K562 (cell line): ENCODE results near the gene TMEM209. TPM values are rescaled to one million over a fixed set of nuclear protein-coding genes. Genes with fewer than 3 reads are reported as not detected.

Experiments used
- ATAC-seq: fragments of 200-7000 bp; cut with Tn5 transposase; 3 replicates; pipeline ENCODE4 v1.9.1; 2020; ENCODE audit warnings: moderate library complexity
- BruUV-seq: library from RNA; stranded (reverse); fragments of 400-500 nt; replicated peaks from 2 replicates; lab custom pipeline; 2021; lab: Mats Ljungman, UMichigan
- CTCF ChIA-PET: fragments of 300-600 bp; formaldehyde crosslinking; extraction: SDS; loops from one replicate; lab custom pipeline; 2021; ENCODE audit warnings: low intra/inter-chr PET ratio; lab: Yijun Ruan, JAX
- POLR2A ChIA-PET: fragments of 300-600, 350-650 bp; sonication (Branson Sonifier 250); formaldehyde crosslinking; extraction: SDS; loops from one replicate; lab custom pipeline; 2021; ENCODE audit warnings: antibody characterized with exemption, inconsistent platforms; lab: Yijun Ruan, JAX
- DNase-seq, 4 experiments: peaks; one replicate each; pipeline versions ENCODE4 v3.0.0 to v3.0.0-alpha.2; 2011 to 2018; ENCODE audit warnings: low spot score in 3 of 4, mixed read lengths in 3 of 4; ENCODE audit errors: extremely low read depth in 1 of 4
- FAIRE-seq: peaks from 2 replicates; lab custom pipeline; 2011; peaks lifted over from hg19 to GRCh38; lab: Jason Lieb, UNC
- H2AFZ ChIP-seq: 2 replicates; pipeline ENCODE4 v1.6.0; 2011; ENCODE audit warnings: low read depth, low read length, control low read depth, inconsistent platforms
- H3K27ac ChIP-seq: fragments of 200-600 bp; 3 replicates; pipeline ENCODE4 v1.8.0; 2011; ENCODE audit warnings: low read depth, mild to moderate bottlenecking, control low read depth, inconsistent platforms, low read length, moderate library complexity, mixed read lengths; ENCODE audit errors: extremely low read depth
- H3K27me3 ChIP-seq, 2 experiments: fragments of 300-600 bp in 1 of 2; 2 replicates in 1 of 2; 3 replicates in 1 of 2; pipeline versions ENCODE4 v1.6.0 to v1.8.0; 2011; ENCODE audit warnings: inconsistent platforms in 2 of 2, low read length in 2 of 2, mild to moderate bottlenecking in 1 of 2, mixed read lengths in 1 of 2, moderate library complexity in 1 of 2; ENCODE audit not compliant: control insufficient read depth in 2 of 2, insufficient read depth in 2 of 2
- H3K36me3 ChIP-seq: fragments of 300-600 bp; 3 replicates; pipeline ENCODE4 v1.8.0; 2011; ENCODE audit warnings: mild to moderate bottlenecking, low read length, inconsistent platforms; ENCODE audit not compliant: control insufficient read depth, insufficient read depth
- H3K4me1 ChIP-seq, 2 experiments: fragments of 200-600 bp in 1 of 2; replicated peaks in 1 of 2; 2 replicates in 1 of 2; 3 replicates in 1 of 2; pipeline versions ENCODE4 v1.5.1 to v1.8.0; 2011; ENCODE audit warnings: inconsistent platforms in 2 of 2, low read length in 2 of 2, mild to moderate bottlenecking in 1 of 2, mixed read lengths in 1 of 2, moderate library complexity in 1 of 2; ENCODE audit not compliant: control insufficient read depth in 2 of 2, insufficient read depth in 2 of 2
- H3K4me2 ChIP-seq: 2 replicates; pipeline ENCODE4 v1.6.1; 2011; ENCODE audit warnings: low read length, control low read depth, inconsistent platforms, mixed read lengths; ENCODE audit not compliant: insufficient read depth
- H3K4me3 ChIP-seq: fragments of 200-600 bp; sonication (generic), shearing (Covaris generic); 2 replicates; pipeline ENCODE4 v1.5.1; 2016; ENCODE audit warnings: control low read depth, inconsistent platforms
- H3K79me2 ChIP-seq: fragments of 200-600 bp; 3 replicates; pipeline ENCODE4 v1.8.0; 2011; ENCODE audit warnings: low read length, inconsistent platforms; ENCODE audit not compliant: control insufficient read depth, insufficient read depth
- H3K9ac ChIP-seq, 2 experiments: 2 replicates each; pipeline versions ENCODE4 v1.6.0 to v1.6.1; 2011; ENCODE audit warnings: low read depth in 2 of 2, low read length in 2 of 2, control low read depth in 1 of 2, inconsistent platforms in 1 of 2, mild to moderate bottlenecking in 1 of 2, mixed read lengths in 1 of 2; ENCODE audit not compliant: insufficient read depth in 1 of 2
- H3K9me1 ChIP-seq: one replicate; pipeline ENCODE4 v1.6.0; 2011; ENCODE audit warnings: inconsistent platforms, mild to moderate bottlenecking, low read length, moderate library complexity; ENCODE audit not compliant: control insufficient read depth, insufficient read depth
- H3K9me3 ChIP-seq: replicated peaks from 2 replicates; pipeline ENCODE4 v1.5.1; 2011; ENCODE audit warnings: low read depth, low read length, inconsistent platforms; ENCODE audit not compliant: control insufficient read depth, insufficient read depth
- H4K20me1 ChIP-seq: replicated peaks from 2 replicates; pipeline ENCODE4 v1.6.1; 2011; ENCODE audit warnings: low read length, inconsistent platforms, mixed read lengths; ENCODE audit not compliant: control insufficient read depth, insufficient read depth
- ATF1 ChIP-seq, 2 experiments: fragments of 450-650 bp in 1 of 2; IDR thresholded peaks; 2 replicates each; pipeline ENCODE4 v1.6.1; 2016; ENCODE audit warnings: missing compliant biosample characterization in 1 of 2, missing genetic modification characterization in 1 of 2
- HMGN3 ChIP-seq: IDR thresholded peaks from 2 replicates; pipeline ENCODE4 v1.6.1; 2011; ENCODE audit warnings: borderline replicate concordance, low read depth, mild to moderate bottlenecking, mixed read lengths, low read length; ENCODE audit not compliant: insufficient read length; ENCODE audit errors: extremely low read depth
- HNRNPUL1 ChIP-seq: fragments of 200-400 bp; formaldehyde crosslinking; IDR thresholded peaks from 2 replicates; pipeline ENCODE4 v1.6.1; 2017; ENCODE audit warnings: low read length
- LCOR ChIP-seq: sonication (generic); formaldehyde crosslinking; IDR thresholded peaks from 2 replicates; pipeline ENCODE4 v1.8.0; 2022; ENCODE audit warnings: mild to moderate bottlenecking, missing genetic modification reagents
- MYBL2 ChIP-seq, 2 experiments: fragments of 450-650 bp in 1 of 2; sonication (generic) in 1 of 2; formaldehyde crosslinking in 1 of 2; IDR thresholded peaks; 2 replicates each; pipeline versions ENCODE4 v1.6.1 to v1.8.1; 2017 to 2022; ENCODE audit warnings: borderline replicate concordance in 1 of 2, inconsistent platforms in 1 of 2, low read depth in 1 of 2, mild to moderate bottlenecking in 1 of 2, missing genetic modification reagents in 1 of 2, moderate library complexity in 1 of 2
- POLR2AphosphoS2 ChIP-seq: IDR thresholded peaks from 2 replicates; pipeline ENCODE4 v1.6.1; 2012; ENCODE audit warnings: low read length, improper control_type of control experiment
- RBM14 ChIP-seq: fragments of 200-400 bp; formaldehyde crosslinking; IDR thresholded peaks from 2 replicates; pipeline ENCODE4 v1.6.1; 2018; ENCODE audit warnings: low read depth, mild to moderate bottlenecking, low read length, moderate library complexity, borderline replicate concordance; ENCODE audit not compliant: insufficient read depth
- RBM15 ChIP-seq: fragments of 200-400 bp; formaldehyde crosslinking; IDR thresholded peaks from 2 replicates; pipeline ENCODE4 v1.6.1; 2018; ENCODE audit warnings: mild to moderate bottlenecking, low read length, moderate library complexity; ENCODE audit not compliant: insufficient read depth
- RFX1 ChIP-seq: fragments of 450-650 bp; IDR thresholded peaks from 2 replicates; pipeline ENCODE4 v1.6.1; 2016; ENCODE audit warnings: mild to moderate bottlenecking, moderate library complexity
- SMC3 ChIP-seq: conservative IDR thresholded peaks from 2 replicates; pipeline ENCODE4 v1.6.1; 2011; ENCODE audit warnings: low read depth, low read length, improper control_type of control experiment; ENCODE audit not compliant: insufficient read depth
- ZNF146 ChIP-seq: IDR thresholded peaks from one replicate; pipeline ENCODE4 v1.6.1; 2018; ENCODE audit warnings: missing compliant biosample characterization; ENCODE audit not compliant: unreplicated experiment
- WGBS: fragments of 100-300 bp; shearing (Covaris generic); methylation state at CpG from one replicate; pipeline ENCODE4 v1.1.6; 2016; ENCODE audit warnings: low coverage, mixed read lengths; ENCODE audit not compliant: insufficient coverage; ENCODE audit errors: missing lambda C conversion rate; 5-methylcytosine and 5-hydroxymethylcytosine counted together
- in situ Hi-C: fragments of 300-500 bp; cut with MboI; formaldehyde crosslinking; loops from 4 replicates; pipeline ENCODE4 v1.15.0; 2018; ENCODE audit warnings: inconsistent platforms, mixed read lengths
- intact Hi-C: fragments of 100-400 bp; cut with micrococcal nuclease; formaldehyde crosslinking; loops from 2 replicates; pipeline ENCODE4 v1.14.2; 2022
- polyA plus RNA-seq, 8 experiments: library from polyadenylated mRNA; depleted of rRNA in 4 of 8; stranded (reverse) in 5 of 8; unstranded in 3 of 8; fragments of >200 nt; fragmentation: Nextera tagmentation in 2 of 8; fragmentation: Illumina TruSeq in 1 of 8; extraction: Ambion mirVana in 2 of 8; extraction: Trizol in 1 of 8; gene quantifications; 2 replicates each; pipeline versions ENCODE4 v1.2.1 to v1.2.3, GENCODE V29; 2011 to 2014; ENCODE audit warnings: inconsistent platforms in 1 of 8, missing spikeins in 1 of 8
- total RNA-seq, 7 experiments: library from RNA; depleted of rRNA in 6 of 7; stranded (reverse); fragments of >200 nt in 6 of 7; fragmentation: Illumina TruSeq in 2 of 7; extraction: Trizol in 2 of 7; gene quantifications; 2 replicates each; pipeline versions ENCODE4 v1.2.1 to v1.2.3, GENCODE V29; 2011 to 2021; ENCODE audit warnings: low replicate concordance in 1 of 7
- TF ChIP-seq, protein P1 (sequence below): fragments of 450-650 bp; IDR thresholded peaks from 2 replicates; pipeline ENCODE4 v1.6.1; 2018; ENCODE audit warnings: mild to moderate bottlenecking, low read depth; ENCODE audit not compliant: partially characterized antibody
- TF ChIP-seq, protein P2 (sequence below), 2 experiments: fragments of 450-650 bp in 1 of 2; sonication (generic) in 1 of 2; formaldehyde crosslinking in 1 of 2; IDR thresholded peaks in 1 of 2; conservative IDR thresholded peaks in 1 of 2; 2 replicates each; pipeline versions ENCODE4 v1.6.1 to v1.8.1; 2016 to 2023; ENCODE audit warnings: mild to moderate bottlenecking in 2 of 2, moderate library complexity in 2 of 2, inconsistent platforms in 1 of 2, missing genetic modification reagents in 1 of 2
- TF ChIP-seq, protein P3 (sequence below): fragments of 450-650 bp; formaldehyde crosslinking; IDR thresholded peaks from 2 replicates; pipeline ENCODE4 v1.4.0; 2020; ENCODE audit warnings: mild to moderate bottlenecking, moderate library complexity
- TF ChIP-seq, protein P4 (sequence below): sonication (generic); formaldehyde crosslinking; IDR thresholded peaks from 2 replicates; pipeline ENCODE4 v1.8.1; 2023; ENCODE audit warnings: mild to moderate bottlenecking, missing genetic modification reagents, moderate library complexity

Gene TMEM209
- total and polyA plus RNA-seq, 9 of the 15 experiments (the other 6 are each of a cell fraction or from before 2014, with no cell fraction given) = 36.8 to 116 (median 76.6) TPM

DNA sequence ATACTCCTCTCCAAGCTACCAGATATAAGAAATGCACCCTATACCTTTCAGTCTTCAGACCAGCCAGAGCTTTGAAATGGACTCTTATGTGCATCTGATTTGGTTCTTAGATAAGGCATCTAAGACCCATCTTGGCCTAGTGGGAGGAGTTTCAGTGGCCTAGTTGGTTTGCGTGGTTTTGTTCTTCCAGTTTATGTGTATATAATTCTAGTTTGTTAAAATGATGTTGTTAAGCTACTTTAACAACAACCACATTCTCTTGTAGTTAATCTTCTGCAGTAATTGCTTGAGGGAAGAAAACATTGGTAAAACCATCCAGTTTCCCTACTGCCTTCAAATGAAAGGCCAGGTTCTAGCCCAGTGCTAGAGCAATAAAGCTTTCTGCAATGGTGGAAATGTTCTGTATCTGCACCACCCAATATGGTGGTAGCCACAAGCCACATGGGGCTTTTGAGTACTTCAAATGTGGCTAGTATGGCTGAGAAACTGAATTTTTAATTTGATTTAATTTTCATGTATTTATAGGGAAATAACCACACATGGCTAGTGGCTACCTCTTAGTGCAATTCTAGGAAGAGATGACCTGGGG, 68.5 kb downstream of the TMEM209 start:
- ChIA-PET POLR2A (interaction anchor here (0.9 to 5.5 kb wide), 4 partner anchors 18 to 26 kb away, joined by 3 to 48 read pairs (median 4); no protein-coding TSS in a partner anchor), CTCF (no interaction called here)
- 35% methylated on average over 1 of the region's 1 CpG for WGBS
- peak; percentile 29 for FAIRE-seq
- Histone ChIP-seq H3K9me1 (no peaks in the 10 kb centered on the region), H3K36me3 (peaks cover 70% of the 10 kb centered on the region), H3K27me3 (no peaks in the 10 kb centered on the region), H3K9ac (peak overlapping the region in 1 of 2 experiments; percentile 59; a peak in 1 of 4 replicates), H3K4me3 (no peak overlapping the region), H2AFZ (no peak overlapping the region), H3K9me3 (no peaks in the 10 kb centered on the region), H3K4me1 (peaks cover 46 to 69% of the 10 kb centered on the region in 2 experiments), H4K20me1 (no peaks in the 10 kb centered on the region), H3K79me2 (peaks cover 36% of the 10 kb centered on the region; the same call in 2 of the 3 replicates), H3K4me2 (peak overlapping the region; percentile 70; the same call in 1 of the 2 replicates), H3K27ac (peak overlapping the region; percentile 89)
- no peak for ATAC-seq
- no peak for DNase-seq
- intact Hi-C loops = loop anchor here (2.0 kb wide), 1 partner anchor 68 kb away; the partner anchor contains the start of gene TMEM209
- in situ Hi-C loops = no loop called here
- BruUV-seq = no TSS peak
- no peak for TF ChIP-seq SMC3
- TF ChIP-seq HMGN3 = no peak
- no peak for TF ChIP-seq RBM15
- TF ChIP-seq, protein P1, sequence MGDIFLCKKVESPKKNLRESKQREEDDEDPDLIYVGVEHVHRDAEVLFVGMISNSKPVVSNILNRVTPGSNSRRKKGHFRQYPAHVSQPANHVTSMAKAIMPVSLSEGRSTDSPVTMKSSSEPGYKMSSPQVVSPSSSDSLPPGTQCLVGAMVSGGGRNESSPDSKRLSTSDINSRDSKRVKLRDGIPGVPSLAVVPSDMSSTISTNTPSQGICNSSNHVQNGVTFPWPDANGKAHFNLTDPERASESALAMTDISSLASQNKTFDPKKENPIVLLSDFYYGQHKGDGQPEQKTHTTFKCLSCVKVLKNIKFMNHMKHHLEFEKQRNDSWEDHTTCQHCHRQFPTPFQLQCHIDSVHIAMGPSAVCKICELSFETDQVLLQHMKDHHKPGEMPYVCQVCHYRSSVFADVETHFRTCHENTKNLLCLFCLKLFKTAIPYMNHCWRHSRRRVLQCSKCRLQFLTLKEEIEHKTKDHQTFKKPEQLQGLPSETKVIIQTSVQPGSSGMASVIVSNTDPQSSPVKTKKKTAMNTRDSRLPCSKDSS = no peak
- TF ChIP-seq, protein P2, sequence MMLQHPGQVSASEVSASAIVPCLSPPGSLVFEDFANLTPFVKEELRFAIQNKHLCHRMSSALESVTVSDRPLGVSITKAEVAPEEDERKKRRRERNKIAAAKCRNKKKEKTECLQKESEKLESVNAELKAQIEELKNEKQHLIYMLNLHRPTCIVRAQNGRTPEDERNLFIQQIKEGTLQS (IDR thresholded peaks at IDR 0.05) = no peak
- TF ChIP-seq, protein P2 (CRISPR knock-in tag; conservative IDR thresholded peaks at IDR 0.05) = no peak
- TF ChIP-seq HNRNPUL1 = no peak
- TF ChIP-seq RBM14 = no peak
- no peak for TF ChIP-seq LCOR (CRISPR knock-in tag)
- TF ChIP-seq POLR2AphosphoS2 = no peak
- TF ChIP-seq, protein P3, sequence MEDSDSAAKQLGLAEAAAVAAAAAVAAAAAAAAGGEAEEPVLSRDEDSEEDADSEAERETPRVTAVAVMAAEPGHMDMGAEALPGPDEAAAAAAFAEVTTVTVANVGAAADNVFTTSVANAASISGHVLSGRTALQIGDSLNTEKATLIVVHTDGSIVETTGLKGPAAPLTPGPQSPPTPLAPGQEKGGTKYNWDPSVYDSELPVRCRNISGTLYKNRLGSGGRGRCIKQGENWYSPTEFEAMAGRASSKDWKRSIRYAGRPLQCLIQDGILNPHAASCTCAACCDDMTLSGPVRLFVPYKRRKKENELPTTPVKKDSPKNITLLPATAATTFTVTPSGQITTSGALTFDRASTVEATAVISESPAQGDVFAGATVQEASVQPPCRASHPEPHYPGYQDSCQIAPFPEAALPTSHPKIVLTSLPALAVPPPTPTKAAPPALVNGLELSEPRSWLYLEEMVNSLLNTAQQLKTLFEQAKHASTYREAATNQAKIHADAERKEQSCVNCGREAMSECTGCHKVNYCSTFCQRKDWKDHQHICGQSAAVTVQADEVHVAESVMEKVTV (CRISPR knock-in tag) = no peak
- no peak for TF ChIP-seq MYBL2 (IDR thresholded peaks at IDR 0.05; ENCODE audit: low read depth)
- TF ChIP-seq MYBL2 (CRISPR knock-in tag; IDR thresholded peaks at IDR 0.05; ENCODE audit: borderline replicate concordance) = no peak
- TF ChIP-seq ZNF146 (CRISPR knock-in tag) = no peak
- TF ChIP-seq ATF1 (CRISPR knock-in tag; IDR thresholded peaks at IDR 0.05) = no peak
- TF ChIP-seq ATF1 (tag; IDR thresholded peaks at IDR 0.05) = no peak
- TF ChIP-seq, protein P4, sequence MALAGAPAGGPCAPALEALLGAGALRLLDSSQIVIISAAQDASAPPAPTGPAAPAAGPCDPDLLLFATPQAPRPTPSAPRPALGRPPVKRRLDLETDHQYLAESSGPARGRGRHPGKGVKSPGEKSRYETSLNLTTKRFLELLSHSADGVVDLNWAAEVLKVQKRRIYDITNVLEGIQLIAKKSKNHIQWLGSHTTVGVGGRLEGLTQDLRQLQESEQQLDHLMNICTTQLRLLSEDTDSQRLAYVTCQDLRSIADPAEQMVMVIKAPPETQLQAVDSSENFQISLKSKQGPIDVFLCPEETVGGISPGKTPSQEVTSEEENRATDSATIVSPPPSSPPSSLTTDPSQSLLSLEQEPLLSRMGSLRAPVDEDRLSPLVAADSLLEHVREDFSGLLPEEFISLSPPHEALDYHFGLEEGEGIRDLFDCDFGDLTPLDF (CRISPR knock-in tag) = no peak
- no peak; the same call in 1 of the 2 replicates for TF ChIP-seq RFX1
